Measurements from ENCODE around the gene MOCS2.

- TF ChIP-seq CTCF (IDR thresholded peaks at IDR 0.05): no peak
- no peak for TF ChIP-seq POLR2A (IDR thresholded peaks at IDR 0.05)
These were observed 37.8 kb downstream of the MOCS2 start for GRCh38 chr5:53071738-53072137.

Measured in uterus (tissue), 2 donors.